CD4-positive, CD25-positive, alpha-beta regulatory T cell (primary cell): ENCODE measurements around the gene UQCC3. TPM values are rescaled to one million over a fixed set of nuclear protein-coding genes. Genes with fewer than 3 reads are reported as not detected.
A peak's percentile ranks its signal among the peaks of the same experiment; 100 is the strongest.
"Not testable (repeated sequence)": the region's sequence is repeated elsewhere in the genome, so short reads cannot be mapped to it uniquely, and the experiment has no call there.

ENCODE experiments used
- ATAC-seq, 2 donors: fragments of 150-1000 bp; cut with Tn5 transposase; one replicate each; pipeline ENCODE4 v1.10.0; 2021; ENCODE audit warnings: low read depth in 2 of 2, moderate number of reproducible peaks in 2 of 2, moderate library complexity in 1 of 2
- DNase-seq, 3 donors: peaks; one replicate each; pipeline versions ENCODE4 v3.0.0 to v3.0.0-alpha.2; 2012 to 2022; ENCODE audit warnings: mixed read lengths in 1 of 3
- H3K27ac ChIP-seq: one replicate; pipeline ENCODE4 v1.7.0; 2013; ENCODE audit warnings: mild to moderate bottlenecking, low read length; ENCODE audit not compliant: insufficient read depth, poor library complexity, severe bottlenecking
- H3K27me3 ChIP-seq: one replicate; pipeline ENCODE4 v1.7.0; 2013; ENCODE audit warnings: low read length; ENCODE audit not compliant: control insufficient read depth, insufficient read depth
- H3K36me3 ChIP-seq: one replicate; pipeline ENCODE4 v1.7.0; 2013; ENCODE audit warnings: mild to moderate bottlenecking, low read length, moderate library complexity; ENCODE audit not compliant: control insufficient read depth, insufficient read depth
- H3K4me1 ChIP-seq: 2 replicates; pipeline ENCODE4 v1.7.0; 2013; ENCODE audit warnings: mild to moderate bottlenecking, low read length; ENCODE audit not compliant: insufficient read depth, control insufficient read depth, poor library complexity, severe bottlenecking
- H3K4me3 ChIP-seq: one replicate; pipeline ENCODE4 v1.7.0; 2013; ENCODE audit warnings: low read depth, mild to moderate bottlenecking, low read length, moderate library complexity
- H3K9me3 ChIP-seq, 2 experiments: 1 replicate in 1 of 2; 2 replicates in 1 of 2; pipeline ENCODE4 v1.7.0; 2013; ENCODE audit warnings: low read length in 2 of 2, mild to moderate bottlenecking in 1 of 2, moderate library complexity in 1 of 2; ENCODE audit not compliant: control insufficient read depth in 2 of 2
- H3K27ac Mint-ChIP-seq, 3 donors: one replicate each; pipeline ENCODE4 v1.8.0; 2020 to 2022; ENCODE audit warnings: mild to moderate bottlenecking in 3 of 3, mixed read lengths in 3 of 3, moderate library complexity in 2 of 3
- H3K27me3 Mint-ChIP-seq: one replicate; pipeline ENCODE4 v1.8.0; 2022; ENCODE audit warnings: mild to moderate bottlenecking, mixed read lengths
- H3K36me3 Mint-ChIP-seq: one replicate; pipeline ENCODE4 v1.8.0; 2020; ENCODE audit warnings: mixed read lengths
- H3K4me1 Mint-ChIP-seq, 4 donors: one replicate each; pipeline ENCODE4 v1.8.0; 2020 to 2022; ENCODE audit warnings: mixed read lengths in 4 of 4, mild to moderate bottlenecking in 1 of 4
- H3K4me3 Mint-ChIP-seq, 4 donors: one replicate each; pipeline ENCODE4 v1.8.0; 2020 to 2022; ENCODE audit warnings: mild to moderate bottlenecking in 4 of 4, mixed read lengths in 4 of 4, moderate library complexity in 3 of 4
- H3K9me3 Mint-ChIP-seq, 7 donors: one replicate each; pipeline ENCODE4 v1.8.0; 2020 to 2022; ENCODE audit warnings: mixed read lengths in 7 of 7, mild to moderate bottlenecking in 3 of 7, moderate library complexity in 2 of 7
- polyA plus RNA-seq, 4 donors: library from polyadenylated mRNA; unstranded; fragments of 300-500 nt; fragmentation: Illumina TruSeq; gene quantifications; one replicate each; pipeline ENCODE4 v1.2.3, GENCODE V29; 2021
- total RNA-seq: library from RNA; stranded (reverse); gene quantifications from one replicate; pipeline ENCODE4 v1.2.3, GENCODE V29; 2022

UQCC3 gene
- total and polyA plus RNA-seq, 5 donors from 2014 or later: 3.5 to 13.9 (median 11.8) TPM

GRCh38 chr11:62646825-62647608, 24.5 kb upstream of the UQCC3 start:
- H3K4me1 ChIP-seq: peaks cover 32% of the 10 kb centered on the region
- peaks cover 19% of the 10 kb centered on the region for H3K36me3 ChIP-seq
- Mint-ChIP-seq H3K4me1 (peaks cover 0 to 50% (median 13%) of the 10 kb centered on the region in 4 donors), H3K27ac (peak overlapping the region; percentile 76 to 98 (median 95)), H3K9me3 (no peaks in the 10 kb centered on the region), H3K4me3 (peak overlapping the region; percentile 95 to 97 (median 96)), H3K27me3 (no peaks in the 10 kb centered on the region), H3K36me3 (no peaks in the 10 kb centered on the region)
- H3K4me3 ChIP-seq: peak overlapping the region; percentile 72
- ATAC-seq: no peak
- H3K27me3 ChIP-seq: no peaks in the 10 kb centered on the region
- H3K27ac ChIP-seq: peak overlapping the region; percentile 92
- no peak for DNase-seq
- no peaks in the 10 kb centered on the region for H3K9me3 ChIP-seq

- no peak overlapping the region for H3K27ac ChIP-seq
- peaks cover 38% of the 10 kb centered on the region for H3K4me1 ChIP-seq
- no peak for ATAC-seq
- peaks cover 17% of the 10 kb centered on the region for H3K36me3 ChIP-seq
- no peaks in the 10 kb centered on the region for H3K9me3 ChIP-seq
- Mint-ChIP-seq H3K27ac (no peak overlapping the region), H3K4me3 (no peak overlapping the region), H3K36me3 (no peaks in the 10 kb centered on the region), H3K9me3 (no peaks in the 10 kb centered on the region), H3K27me3 (no peaks in the 10 kb centered on the region), H3K4me1 (peaks cover 4 to 54% (median 17%) of the 10 kb centered on the region in 4 donors)
- no peak for DNase-seq
- no peaks in the 10 kb centered on the region for H3K27me3 ChIP-seq
- H3K4me3 ChIP-seq: no peak overlapping the region
These were observed 23.9 kb upstream of the UQCC3 start for GRCh38 chr11:62647609-62648005.

GRCh38 chr11:62648185-62648966, 23.1 kb upstream of the UQCC3 start:
- Histone ChIP-seq H3K27me3 (no peaks in the 10 kb centered on the region), H3K9me3 (no peaks in the 10 kb centered on the region), H3K36me3 (peaks cover 12% of the 10 kb centered on the region), H3K4me3 (no peak overlapping the region), H3K4me1 (peaks cover 44% of the 10 kb centered on the region), H3K27ac (no peak overlapping the region)
- no peak overlapping the region for H3K4me3 Mint-ChIP-seq
- ATAC-seq (no peak), DNase-seq (no peak)
- H3K9me3 Mint-ChIP-seq: no peaks in the 10 kb centered on the region
- H3K27ac Mint-ChIP-seq: no peak overlapping the region
- no peaks in the 10 kb centered on the region for H3K36me3 Mint-ChIP-seq
- peaks cover 2% of the 10 kb centered on the region for H3K27me3 Mint-ChIP-seq
- H3K4me1 Mint-ChIP-seq: peaks cover 6 to 52% (median 21%) of the 10 kb centered on the region in 4 donors

- DNase-seq (no peak), ATAC-seq (no peak)
- Histone ChIP-seq H3K4me1 (peaks cover 48% of the 10 kb centered on the region), H3K9me3 (no peaks in the 10 kb centered on the region), H3K4me3 (no peak overlapping the region), H3K27me3 (no peaks in the 10 kb centered on the region), H3K36me3 (peaks cover 12% of the 10 kb centered on the region), H3K27ac (no peak overlapping the region)
- Mint-ChIP-seq H3K9me3 (no peaks in the 10 kb centered on the region), H3K4me1 (peaks cover 6 to 55% (median 24%) of the 10 kb centered on the region in 4 donors), H3K4me3 (peak overlapping the region in 1 of 4 donors; percentile 43), H3K27me3 (peaks cover 5% of the 10 kb centered on the region), H3K27ac (no peak overlapping the region), H3K36me3 (no peaks in the 10 kb centered on the region)
These were observed 22.5 kb upstream of the UQCC3 start for GRCh38 chr11:62648967-62649364.

GRCh38 chr11:62649486-62649885, 22.0 kb upstream of the UQCC3 start:
- Histone ChIP-seq H3K27ac (no peak overlapping the region), H3K36me3 (peaks cover 12% of the 10 kb centered on the region), H3K4me3 (no peak overlapping the region), H3K27me3 (no peaks in the 10 kb centered on the region), H3K9me3 (no peaks in the 10 kb centered on the region), H3K4me1 (peaks cover 46% of the 10 kb centered on the region)
- Mint-ChIP-seq H3K36me3 (no peaks in the 10 kb centered on the region), H3K27me3 (peaks cover 5% of the 10 kb centered on the region), H3K9me3 (no peaks in the 10 kb centered on the region), H3K27ac (no peak overlapping the region), H3K4me1 (peaks cover 6 to 53% (median 24%) of the 10 kb centered on the region in 4 donors), H3K4me3 (peak overlapping the region in 1 of 4 donors; percentile 21)
- no peak for DNase-seq
- no peak for ATAC-seq

- DNase-seq, H3K9me3 ChIP-seq, H3K27me3 ChIP-seq, H3K9me3 Mint-ChIP-seq, H3K4me3 ChIP-seq, H3K36me3 Mint-ChIP-seq, H3K27ac ChIP-seq, H3K27me3 Mint-ChIP-seq, ATAC-seq: not testable (repeated sequence)
- H3K4me3 Mint-ChIP-seq: peak overlapping the region in 1 of 4 donors; percentile 8
- H3K27ac Mint-ChIP-seq: peak overlapping the region in 1 of 3 donors; percentile 58
- Histone ChIP-seq H3K4me1 (peaks cover 38% of the 10 kb centered on the region), H3K36me3 (peaks cover 12% of the 10 kb centered on the region)
- peaks cover 6 to 46% (median 24%) of the 10 kb centered on the region in 4 donors for H3K4me1 Mint-ChIP-seq
These were observed 21.2 kb upstream of the UQCC3 start for GRCh38 chr11:62650283-62650682.

GRCh38 chr11:62652161-62653006, 19.1 kb upstream of the UQCC3 start:
- Histone ChIP-seq H3K36me3 (peaks cover 12% of the 10 kb centered on the region), H3K27me3 (no peaks in the 10 kb centered on the region), H3K4me3 (peak overlapping the region; percentile 94), H3K27ac (peak overlapping the region; percentile 89), H3K4me1 (peaks cover 24% of the 10 kb centered on the region), H3K9me3 (no peaks in the 10 kb centered on the region)
- H3K36me3 Mint-ChIP-seq: no peaks in the 10 kb centered on the region
- peak overlapping the region; percentile 91 to 97 (median 93) for H3K4me3 Mint-ChIP-seq
- no peaks in the 10 kb centered on the region for H3K9me3 Mint-ChIP-seq
- peaks cover 5% of the 10 kb centered on the region for H3K27me3 Mint-ChIP-seq
- ATAC-seq (no peak), DNase-seq (peak in 2 of 3 donors; percentile 28 to 29)
- peak overlapping the region; percentile 91 to 92 (median 91) for H3K27ac Mint-ChIP-seq
- peaks cover 6 to 32% (median 18%) of the 10 kb centered on the region in 4 donors for H3K4me1 Mint-ChIP-seq
